Stimulated activated CD8-positive, alpha-beta memory T cell treated with anti-CD3 and anti-CD28 coated beads, Interleukin-7, amount 100 ng/mL, for 1 hour (primary cell): Measurements from ENCODE around the gene PEX14.

ENCODE experiments used
- DNase-seq, 2 donors: peaks; one replicate each; pipeline ENCODE4 v3.0.0-alpha.2; 2020; ENCODE audit warnings: low read depth in 2 of 2

Gene PEX14

DNA sequence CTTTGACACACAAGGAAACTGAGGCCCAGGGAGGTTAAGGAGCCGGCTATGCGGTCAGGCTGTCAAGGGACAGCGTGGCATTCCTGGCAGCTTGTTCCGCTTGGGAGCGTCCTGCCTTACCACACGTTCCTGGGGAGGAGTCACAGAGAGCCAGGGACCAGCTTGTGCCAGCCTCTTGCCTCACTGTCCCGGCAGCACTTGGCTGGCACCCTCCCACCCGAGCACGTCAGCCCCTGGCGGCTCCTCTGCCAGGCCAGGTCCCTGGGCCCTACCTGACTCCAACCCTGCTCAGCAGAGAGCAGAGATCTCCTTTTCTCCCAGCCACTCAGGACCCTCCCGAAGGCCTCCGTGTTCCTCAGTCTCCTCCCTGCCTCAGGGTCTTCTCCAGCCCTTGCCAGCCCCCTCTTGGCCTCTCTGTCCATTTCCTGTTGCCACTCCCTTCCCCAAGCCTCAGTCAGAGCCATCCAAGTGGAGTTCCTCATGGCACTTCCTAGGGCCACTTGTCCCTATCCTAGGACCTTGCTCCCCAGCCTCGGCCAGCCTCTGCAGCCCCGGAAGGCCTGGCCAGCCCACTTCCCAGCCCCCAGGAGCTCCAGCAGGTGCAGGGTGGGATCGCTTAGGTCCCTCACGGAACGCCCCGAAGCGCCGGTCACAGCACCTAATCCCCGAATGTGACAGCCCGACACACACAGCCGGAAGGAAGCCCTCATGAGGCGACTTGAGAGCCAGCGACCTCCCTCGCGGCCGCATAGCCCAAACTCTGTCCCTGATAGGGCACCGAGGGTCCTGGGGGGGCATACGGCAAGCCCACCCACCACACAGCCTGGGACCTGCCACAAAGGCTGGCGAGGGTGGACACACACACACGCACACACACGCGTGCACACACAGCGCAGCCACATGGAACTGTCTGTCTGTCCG is 191.4 kb downstream of the PEX14 start:
- no peak for DNase-seq

DNA sequence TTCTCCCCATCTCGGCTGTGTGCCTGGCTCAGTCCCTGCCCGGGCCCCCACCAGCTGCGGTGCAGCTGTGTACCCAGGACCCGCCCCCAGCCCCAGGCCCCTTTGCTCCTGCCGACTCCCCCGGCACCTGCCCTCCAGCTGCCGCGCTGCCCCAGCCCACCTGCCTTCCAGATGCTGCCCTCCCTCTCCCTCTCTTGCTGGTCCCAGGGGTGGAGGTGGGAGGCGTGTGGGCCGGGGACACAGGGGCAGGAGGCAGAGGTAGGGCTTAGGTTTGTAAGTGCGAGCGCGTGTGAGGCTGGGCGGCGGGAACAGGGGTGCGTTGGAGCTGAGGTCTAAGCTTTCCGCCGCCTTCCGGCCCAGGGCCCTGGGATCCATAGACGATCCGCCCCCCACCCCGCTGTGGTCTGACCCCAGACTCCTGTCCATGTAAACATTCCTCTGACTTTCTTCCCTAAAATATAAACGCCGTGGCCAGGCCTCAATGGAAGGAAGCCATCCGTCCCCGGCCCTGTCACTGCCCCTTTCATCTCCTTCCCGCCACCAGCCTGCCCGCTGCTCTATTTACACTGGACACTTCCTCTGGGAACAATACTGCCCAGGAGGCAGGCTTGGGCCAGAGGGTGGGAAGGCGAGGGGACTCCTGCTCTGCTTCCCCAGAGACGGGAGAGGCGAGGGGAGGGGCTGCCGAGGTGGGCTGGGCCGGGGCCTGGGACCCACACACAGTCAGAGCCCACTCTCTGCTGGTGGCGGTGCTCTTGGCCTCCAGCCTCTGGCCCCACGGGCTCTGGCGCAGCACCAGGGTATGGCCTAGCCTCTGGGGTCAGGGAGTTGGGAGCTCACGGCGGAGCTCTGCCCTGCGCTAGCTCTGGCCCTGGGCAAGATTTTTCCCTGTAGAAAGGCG is 193.4 kb downstream of the PEX14 start:
- DNase-seq = no peak

- DNase-seq = no peak
Measured at GRCh38 chr1:10669570-10669969, 194.8 kb downstream of the PEX14 start.

DNA sequence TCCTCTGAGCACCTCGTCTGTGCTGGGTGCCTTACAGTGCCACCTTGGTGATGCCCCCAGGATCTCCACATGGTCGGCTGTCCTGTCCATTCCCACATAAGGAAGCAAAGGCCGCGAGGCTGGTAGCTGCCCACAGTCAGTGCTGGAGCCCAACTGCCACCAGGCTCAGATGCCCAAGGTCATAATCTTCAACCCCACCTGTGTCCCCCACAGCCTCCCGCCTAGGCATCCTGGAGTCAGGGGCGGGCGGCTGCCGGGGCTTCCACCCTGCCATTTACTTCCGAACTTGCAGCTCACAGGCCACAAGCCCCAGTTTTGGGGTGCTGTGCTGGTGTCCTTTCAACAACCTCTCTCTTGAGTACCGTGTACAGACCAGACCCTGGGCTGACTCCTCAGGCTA is 195.4 kb downstream of the PEX14 start:
- DNase-seq = no peak

DNA sequence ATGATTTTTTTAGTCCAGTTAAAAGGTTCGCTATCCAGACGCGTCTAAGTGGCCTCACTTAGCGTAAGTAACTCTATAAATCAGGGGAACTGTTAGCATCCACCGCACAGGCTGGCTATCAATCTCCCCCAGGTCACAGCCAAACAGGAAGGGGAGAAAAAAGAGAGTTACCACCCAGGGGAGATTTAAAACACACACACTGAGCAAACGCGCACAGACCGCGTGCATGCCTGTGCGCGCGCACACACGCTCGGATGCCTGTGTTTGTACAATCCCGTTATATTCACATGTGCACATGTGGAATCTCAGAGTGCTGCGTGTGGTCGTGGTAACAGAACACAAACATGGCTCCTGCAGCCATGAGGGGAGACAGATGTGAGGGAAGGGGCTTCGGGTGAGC is 196.3 kb downstream of the PEX14 start:
- no peak for DNase-seq

DNA sequence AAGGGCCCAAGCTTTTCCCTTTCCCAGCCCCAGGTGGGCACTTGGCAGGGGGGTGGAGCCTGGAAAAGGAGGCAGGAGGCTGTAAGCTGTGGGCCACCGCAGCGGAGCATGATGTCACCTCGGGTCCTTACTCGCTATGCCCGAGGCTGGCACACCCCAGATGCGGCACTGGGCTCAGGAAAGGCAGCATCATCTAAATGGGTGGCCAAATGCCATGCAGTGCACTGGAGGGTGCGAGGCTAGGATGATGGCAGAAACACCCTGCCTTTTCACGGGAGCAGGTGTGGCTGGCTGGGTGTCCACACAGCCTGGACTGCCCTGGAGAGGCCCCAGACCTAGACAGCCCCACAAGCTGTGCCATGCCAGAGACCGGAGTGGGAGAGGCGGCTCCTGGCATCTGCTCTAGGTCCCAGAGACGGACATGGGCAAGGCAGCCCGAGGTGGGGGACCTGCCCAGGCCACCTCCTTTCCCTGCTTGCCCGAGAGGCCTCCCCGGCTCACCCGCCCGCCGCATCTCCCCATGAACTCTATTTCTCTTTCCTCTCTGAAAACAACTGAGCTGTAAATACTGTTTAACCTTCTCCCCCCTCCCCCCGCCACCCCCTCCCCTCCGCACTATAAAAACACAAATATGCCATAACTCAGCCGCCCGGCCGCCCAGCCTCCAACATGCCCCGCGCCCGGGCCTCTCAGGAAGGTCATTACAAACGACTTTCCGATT is 197.0 kb downstream of the PEX14 start:
- DNase-seq = no peak

DNA sequence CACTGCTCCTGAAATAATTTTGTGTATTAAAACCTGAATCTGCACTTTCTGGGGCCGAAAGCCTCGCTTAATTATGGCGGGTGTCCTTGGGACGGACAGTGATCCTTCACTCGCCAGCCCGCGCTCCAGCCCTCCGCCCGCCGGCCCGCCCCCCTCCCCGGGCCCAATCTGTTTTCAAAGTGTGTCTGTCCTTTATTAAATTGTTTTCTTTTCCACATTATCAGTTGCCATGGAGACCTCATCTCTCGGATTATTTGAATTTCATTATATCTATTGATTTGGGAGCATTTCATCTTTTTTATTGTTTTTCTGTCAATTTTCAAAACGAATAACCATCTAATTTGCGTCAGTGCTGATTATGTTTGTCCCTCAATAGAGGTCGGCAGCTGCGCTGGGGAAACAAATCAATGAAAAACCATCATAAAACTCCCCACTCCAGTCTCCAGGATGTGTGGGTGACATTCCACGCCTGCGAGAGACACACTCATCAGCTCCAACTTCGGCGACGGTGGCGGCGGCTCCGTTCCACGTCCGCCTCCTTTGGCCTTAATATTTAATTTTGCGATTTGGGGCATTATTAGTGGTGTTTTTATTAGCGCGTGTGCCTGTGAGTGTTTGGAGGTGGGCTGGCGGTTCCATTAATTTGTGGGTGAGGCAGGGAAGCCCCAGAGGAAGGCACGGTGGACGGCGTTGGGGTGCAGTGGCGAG is 197.7 kb downstream of the PEX14 start:
- no peak for DNase-seq

DNA sequence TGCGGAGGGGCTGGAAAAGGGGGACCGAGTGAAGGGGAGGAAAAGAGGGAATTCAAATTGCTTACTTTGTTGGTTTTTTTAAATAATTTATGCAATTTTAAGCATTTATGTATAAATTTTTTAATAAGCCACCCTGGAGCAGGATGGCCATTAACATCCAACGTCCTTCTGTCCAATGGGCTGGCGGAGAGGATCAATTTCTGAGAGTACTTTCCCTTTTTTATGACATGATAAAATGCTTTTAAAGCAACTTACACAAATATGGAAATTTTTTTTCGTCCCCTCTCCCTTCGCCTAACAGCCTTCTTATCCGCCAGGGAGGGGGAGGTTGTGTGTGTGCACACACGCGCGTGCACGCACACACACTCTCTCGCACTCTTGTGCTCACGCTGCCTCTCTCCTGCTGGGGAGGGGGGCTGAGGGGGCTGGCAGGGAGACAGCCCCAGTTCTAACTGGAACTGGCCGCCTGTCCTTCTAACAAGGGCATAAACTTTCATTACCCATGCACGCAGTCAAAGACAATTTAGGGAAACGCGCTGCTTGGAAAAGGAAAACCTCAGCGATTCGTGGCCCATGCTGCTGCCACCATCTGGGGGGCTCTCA is 198.5 kb downstream of the PEX14 start:
- no peak for DNase-seq

- no peak for DNase-seq
Measured at GRCh38 chr1:10674222-10674621, 199.5 kb downstream of the PEX14 start.

DNA sequence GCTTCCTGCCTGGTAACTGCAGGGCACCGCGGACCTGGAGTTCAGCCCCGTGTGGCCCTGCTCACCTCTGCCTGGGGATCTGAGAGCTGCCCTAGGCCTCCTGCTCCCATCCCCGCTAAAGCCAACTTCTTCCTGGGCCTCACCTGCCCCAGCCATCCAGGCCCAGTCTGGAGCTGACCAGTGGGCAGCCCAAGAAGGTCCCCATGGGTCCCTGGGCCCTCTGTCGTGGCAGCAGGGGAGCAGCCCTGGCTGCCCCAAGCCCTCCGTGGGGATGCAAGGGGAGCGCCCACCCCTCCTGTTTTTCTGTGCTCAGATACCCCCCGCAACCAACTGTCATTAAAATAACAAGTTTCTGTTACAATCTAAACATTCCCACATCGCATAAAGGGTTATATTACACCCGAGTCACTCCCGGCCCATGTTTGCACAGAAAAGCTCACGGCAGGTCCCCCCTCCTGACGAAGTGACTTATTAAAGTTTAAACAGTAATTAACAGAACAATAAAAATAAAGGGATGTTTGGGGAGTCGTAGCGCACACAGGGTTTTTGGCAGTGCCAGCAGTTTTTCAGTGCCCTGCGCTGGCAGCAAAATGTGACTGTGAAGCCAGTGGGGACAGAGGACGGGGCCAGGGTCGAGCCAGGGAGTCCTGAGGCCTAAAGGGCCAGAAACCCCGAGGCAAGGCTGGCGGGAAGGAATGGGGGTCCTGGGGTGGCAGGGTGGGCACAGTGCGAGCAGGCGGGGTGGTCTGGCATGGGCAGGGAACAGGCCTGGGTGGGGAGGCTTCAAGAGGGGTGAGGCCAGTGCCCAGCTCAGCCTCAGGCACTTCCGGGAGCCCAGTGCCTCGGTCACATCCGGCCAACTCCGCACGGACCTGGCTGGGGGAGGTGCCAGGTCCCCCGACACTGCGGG is 200.2 kb downstream of the PEX14 start:
- DNase-seq = no peak

GRCh38 chr1:10675813-10676212 is 201.1 kb downstream of the PEX14 start:
- DNase-seq = no peak

- DNase-seq = no peak
Measured at GRCh38 chr1:10676963-10677362, 202.2 kb downstream of the PEX14 start.

GRCh38 chr1:10677491-10678391 is 203.0 kb downstream of the PEX14 start:
- no peak for DNase-seq

DNA sequence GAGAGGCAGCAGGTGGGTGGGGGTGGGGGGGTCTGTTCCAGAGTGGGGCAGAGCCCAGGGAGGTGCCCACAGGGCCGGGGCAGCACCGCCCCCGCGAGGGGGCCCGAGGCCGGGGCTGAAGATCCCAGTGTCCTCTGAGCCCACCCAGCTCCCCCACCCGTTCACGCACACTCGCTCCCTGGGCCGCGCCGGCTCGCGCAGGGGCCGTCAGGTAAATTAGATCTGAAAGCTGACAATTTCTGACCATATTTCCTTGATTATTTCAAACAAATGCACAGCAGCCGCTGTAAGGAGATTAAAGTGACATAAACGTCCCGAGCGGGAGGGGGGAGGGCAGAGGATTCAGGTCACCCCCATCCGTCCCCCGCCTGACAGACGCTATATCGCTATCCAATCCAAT is 203.7 kb downstream of the PEX14 start:
- no peak for DNase-seq

GRCh38 chr1:10678852-10679251 is 204.1 kb downstream of the PEX14 start:
- DNase-seq = no peak

- no peak for DNase-seq
Measured at GRCh38 chr1:10679496-10680220, 204.9 kb downstream of the PEX14 start.
